Activated gamma-delta T cell treated with anti-CD3 and anti-CD28 coated beads, Interleukin-2, amount 50 U/mL, for 16 hours (primary cell): ENCODE data around the gene SMCHD1.
"Not testable (repeated sequence)": the region's sequence is repeated elsewhere in the genome, so short reads cannot be mapped to it uniquely, and the experiment has no call there.

Experiments
- DNase-seq: peaks from one replicate; pipeline ENCODE4 v3.0.0-alpha.2; 2020; ENCODE audit warnings: low read depth

Gene SMCHD1

DNA sequence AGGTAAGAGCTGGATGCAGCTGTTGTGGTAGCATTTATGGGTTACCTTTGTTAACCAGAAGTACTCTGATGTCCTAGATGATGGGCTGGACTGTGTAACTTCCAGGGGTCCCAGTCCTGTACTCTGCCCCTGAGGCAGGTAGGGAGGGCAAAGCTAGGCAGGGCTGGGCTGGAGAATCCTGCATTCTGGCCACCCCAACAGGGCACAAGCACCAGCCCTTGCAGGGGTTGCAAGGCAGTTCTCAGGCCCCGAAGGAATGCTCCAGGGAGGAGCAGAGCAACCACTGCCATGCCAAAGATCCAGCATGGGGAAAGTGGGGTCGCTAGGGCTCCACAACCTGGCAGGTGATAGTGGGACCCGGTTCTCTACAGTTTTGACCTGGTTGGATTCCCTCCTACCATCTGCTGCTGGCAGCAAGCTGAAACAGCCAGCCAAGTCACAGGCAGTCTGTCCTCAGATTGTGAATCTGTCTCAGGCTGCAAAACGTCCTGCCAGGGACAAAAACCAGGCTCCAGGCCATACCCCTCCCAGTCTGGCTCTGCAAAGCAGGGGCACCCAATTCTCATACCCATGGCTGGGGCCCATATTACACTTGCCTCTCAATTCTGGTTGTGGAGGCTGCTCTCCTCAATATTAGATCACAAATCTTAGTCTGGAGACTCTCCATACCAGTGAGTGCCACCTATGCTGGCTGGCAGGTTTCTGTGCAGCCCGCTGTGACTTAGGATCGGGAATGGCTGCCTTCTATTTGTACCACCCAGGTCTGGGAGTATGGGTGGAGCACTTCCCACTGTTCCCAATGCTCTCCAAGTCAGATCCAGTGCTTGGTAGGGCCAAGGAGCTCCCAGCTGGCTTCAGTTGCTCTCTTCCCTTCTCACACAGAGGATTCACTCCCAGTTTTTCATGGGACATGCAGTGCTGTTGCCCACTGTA is 61.1 kb downstream of the SMCHD1 start:
- DNase-seq = no peak

- DNase-seq = no peak
Observed at GRCh38 chr18:2717407-2717806, 61.9 kb downstream of the SMCHD1 start.

GRCh38 chr18:2719040-2719439 is 63.5 kb downstream of the SMCHD1 start:
- DNase-seq = no peak

- DNase-seq = no peak
Observed at GRCh38 chr18:2723207-2723606, 67.7 kb downstream of the SMCHD1 start.

- no peak for DNase-seq
Observed at GRCh38 chr18:2729757-2730156, 74.2 kb downstream of the SMCHD1 start.

DNA sequence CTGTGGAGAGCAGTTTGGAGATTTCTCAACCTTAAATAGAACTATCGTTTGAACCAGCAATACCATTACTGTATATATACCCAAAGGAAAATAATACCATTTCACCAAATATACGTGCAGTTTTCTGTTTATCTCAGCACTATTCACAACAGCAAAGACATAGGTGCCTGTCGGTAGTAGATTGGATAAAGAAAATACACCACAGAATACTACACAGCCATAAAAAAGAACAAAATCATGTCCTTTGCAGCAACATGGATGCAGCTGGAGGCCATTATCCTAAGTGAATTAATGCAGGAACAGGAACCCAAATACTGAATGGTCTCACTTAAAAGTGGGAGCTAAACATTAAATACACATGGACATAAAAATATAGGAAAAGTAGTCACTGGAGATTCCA is 81.3 kb downstream of the SMCHD1 start:
- no peak for DNase-seq

DNA sequence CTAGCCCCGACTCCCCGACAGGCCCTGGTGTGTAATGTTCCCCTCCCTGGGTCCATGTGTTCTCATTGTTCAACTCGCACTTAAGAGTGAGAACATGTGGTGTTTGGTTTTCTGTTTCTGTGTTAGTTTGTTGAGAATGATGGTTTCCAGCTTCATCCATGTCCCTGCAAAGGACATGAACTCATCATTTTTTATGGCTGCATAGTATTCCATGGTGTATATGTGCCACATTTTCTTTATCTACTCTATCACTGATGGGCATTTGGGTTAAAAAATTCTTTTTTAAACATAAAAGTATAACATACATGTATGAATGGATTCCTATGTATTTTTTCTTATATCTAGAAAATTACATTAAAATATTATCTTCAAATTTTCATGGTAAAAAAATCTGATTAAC is 84.6 kb downstream of the SMCHD1 start:
- DNase-seq = not testable (repeated sequence)

- no peak for DNase-seq
Observed at GRCh38 chr18:2746274-2746673, 90.7 kb downstream of the SMCHD1 start.

GRCh38 chr18:2758309-2758708 is 102.8 kb downstream of the SMCHD1 start:
- DNase-seq = no peak

- no peak for DNase-seq
Observed at GRCh38 chr18:2774669-2775068, 119.1 kb downstream of the SMCHD1 start.

GRCh38 chr18:2776601-2777000 is 121.1 kb downstream of the SMCHD1 start:
- DNase-seq = no peak

DNA sequence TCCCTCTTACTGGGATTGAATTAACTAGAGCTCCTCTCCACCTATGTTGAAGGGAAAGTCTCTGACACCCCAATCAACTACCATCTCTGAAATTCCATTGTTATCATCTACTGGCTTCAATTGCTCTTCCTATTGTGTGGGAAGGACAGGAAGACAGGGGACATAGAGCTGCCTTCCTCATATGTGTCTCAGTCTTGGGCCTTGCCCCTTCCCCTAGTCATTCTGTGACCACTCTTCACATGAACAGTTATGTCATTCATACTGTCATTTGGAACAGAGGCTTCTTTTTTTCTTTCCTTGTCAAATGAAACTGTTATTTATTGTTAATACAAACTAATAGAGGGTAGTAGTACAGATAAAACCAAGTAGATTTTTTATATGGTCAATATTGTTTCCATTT is 121.7 kb downstream of the SMCHD1 start:
- DNase-seq = no peak

DNA sequence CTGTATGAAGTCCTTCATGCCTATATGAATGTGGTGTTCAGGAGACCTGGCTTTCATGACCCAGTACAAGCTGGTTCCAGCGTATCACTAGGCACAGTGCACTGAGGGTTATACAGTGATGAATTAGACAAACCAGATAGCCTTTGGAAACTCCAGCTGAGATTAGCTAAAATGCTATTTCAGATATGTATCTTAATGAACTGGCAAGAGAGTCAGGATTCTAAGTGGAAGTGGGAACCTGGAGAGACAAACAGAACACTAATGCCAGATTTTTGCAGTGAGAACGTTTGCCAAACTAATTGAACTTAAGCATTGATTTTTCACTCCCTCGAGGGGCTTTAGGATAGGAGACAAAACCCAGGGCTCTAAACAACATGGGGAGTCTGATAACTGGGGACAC is 125.2 kb downstream of the SMCHD1 start:
- DNase-seq = no peak

GRCh38 chr18:2787225-2787624 is 131.7 kb downstream of the SMCHD1 start:
- no peak for DNase-seq

- DNase-seq = no peak
Observed at GRCh38 chr18:2792395-2792794, 136.9 kb downstream of the SMCHD1 start.

GRCh38 chr18:2794159-2794558 is 138.6 kb downstream of the SMCHD1 start:
- no peak for DNase-seq

GRCh38 chr18:2797951-2798350 is 142.4 kb downstream of the SMCHD1 start:
- DNase-seq = no peak

GRCh38 chr18:2799369-2799768 is 143.8 kb downstream of the SMCHD1 start:
- no peak for DNase-seq

DNA sequence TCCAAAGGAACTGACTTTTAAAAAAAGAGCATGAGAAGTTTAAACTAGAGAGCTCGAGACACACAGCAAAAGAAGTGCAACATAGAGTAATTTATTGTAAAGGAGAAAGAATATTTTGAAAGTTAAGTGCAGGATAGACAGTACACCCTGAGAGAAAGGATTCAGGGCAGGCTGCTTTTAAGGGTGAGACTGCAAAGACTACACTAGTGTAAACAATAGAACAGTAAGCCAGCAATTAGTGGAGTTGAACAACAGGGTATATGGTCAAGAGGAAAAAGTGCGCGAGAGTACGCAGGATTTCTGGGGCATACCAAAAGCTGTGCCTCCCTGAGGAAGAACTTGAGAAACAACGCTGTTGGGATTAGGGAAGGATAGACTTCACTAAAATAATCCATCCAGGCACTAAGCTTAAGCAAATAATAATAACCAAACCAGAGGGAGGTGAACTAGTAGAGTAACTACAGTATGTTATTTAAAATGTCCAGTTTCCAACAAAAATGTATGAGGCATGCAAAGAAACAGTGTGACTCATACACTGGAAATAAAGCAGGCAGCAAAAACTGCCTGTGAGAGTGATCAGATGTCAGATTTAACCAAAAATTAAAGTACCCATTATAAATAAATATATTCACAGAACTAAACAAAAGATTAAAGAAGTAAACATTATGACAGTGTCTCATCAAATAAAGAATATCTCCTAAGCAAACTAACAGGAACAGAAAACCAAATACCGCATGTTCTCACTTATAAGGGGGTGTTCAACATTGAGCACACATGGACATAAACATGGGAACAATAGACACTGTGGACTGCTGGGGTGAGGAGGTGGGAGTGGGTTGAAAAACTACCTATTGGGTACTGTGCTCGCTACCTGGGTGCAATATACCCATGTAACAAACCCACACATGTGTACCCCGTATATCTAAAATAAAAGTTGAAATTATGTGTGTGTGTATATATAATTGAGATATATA is 150.7 kb downstream of the SMCHD1 start:
- DNase-seq = no peak

DNA sequence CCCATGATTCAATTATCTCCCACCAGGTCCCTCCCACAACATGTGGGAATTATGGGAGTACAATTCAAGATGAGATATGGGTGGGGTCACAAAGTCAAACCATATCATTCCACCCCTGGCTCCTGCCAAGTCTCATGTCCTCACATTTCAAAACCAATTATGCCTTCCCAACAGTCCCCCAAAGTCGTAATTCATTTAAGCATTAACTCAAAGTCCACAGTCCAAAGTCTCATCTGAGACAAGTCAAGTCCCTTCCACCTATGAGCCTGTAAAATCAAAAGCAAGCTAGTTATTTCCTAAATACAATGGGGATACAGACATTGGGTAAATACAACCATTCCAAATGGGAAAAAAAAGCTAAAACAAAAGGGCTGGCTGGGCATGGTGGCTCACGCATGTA is 153.1 kb downstream of the SMCHD1 start:
- DNase-seq = not testable (repeated sequence)

GRCh38 chr18:2809666-2810183 is 154.2 kb downstream of the SMCHD1 start:
- not testable (repeated sequence) for DNase-seq

DNA sequence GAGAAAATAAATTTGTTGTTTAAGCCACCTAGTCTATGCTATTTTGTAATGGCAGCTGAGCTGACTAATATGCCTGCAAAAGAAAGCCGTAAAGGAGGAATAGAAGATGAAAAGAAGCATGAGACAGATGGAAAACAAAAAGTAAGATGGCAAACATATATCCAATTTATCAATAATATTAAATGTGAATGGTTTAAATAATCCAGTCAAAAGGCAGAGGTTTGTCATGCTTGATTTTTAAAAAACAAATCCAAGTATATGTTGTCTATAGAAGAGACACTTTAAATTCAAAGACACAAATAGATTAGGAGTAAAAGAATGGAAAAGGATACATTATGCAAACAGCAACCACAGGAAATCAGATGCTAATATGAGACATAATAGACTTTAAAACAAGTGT is 155.9 kb downstream of the SMCHD1 start:
- no peak for DNase-seq

DNA sequence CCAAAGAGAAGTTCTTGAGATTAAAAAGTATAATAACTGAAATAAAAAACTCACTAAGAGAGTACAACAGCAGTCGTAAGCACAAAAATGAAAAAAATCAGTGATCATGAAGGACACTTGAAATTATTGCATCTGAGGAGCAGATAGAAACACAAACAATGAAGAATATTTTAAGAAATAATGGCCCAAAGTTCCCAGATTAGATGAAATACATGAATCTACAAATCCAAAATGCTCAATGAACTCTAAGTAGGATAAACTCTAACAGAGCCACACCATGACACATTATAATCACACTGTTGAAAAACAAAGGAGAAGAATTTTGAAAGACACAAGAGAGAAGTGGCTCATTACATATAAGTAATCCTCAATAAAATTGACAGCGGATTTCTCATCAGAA is 159.4 kb downstream of the SMCHD1 start:
- DNase-seq = no peak
